Activated CD8-positive, alpha-beta T cell treated with anti-CD3 and anti-CD28 coated beads, Interleukin-2, amount 10 ng/mL, durations not matched to agents 7 days and 5 days (primary cell): ENCODE data around the gene WDR90. TPM values are rescaled to one million over a fixed set of nuclear protein-coding genes. Genes with fewer than 3 reads are reported as not detected.

Source experiments
- ATAC-seq: fragments of 150-1000 bp; cut with Tn5 transposase; one replicate; pipeline ENCODE4 v1.10.0; 2021; ENCODE audit warnings: moderate library complexity
- CTCF ChIA-PET: fragments of 350-600 bp; sonication (Branson Sonifier 250); formaldehyde crosslinking; loops from one replicate; lab custom pipeline; 2021; ENCODE audit warnings: antibody characterized with exemption; lab: Charles Lee
- POLR2A ChIA-PET: fragments of 350-600 bp; sonication (Branson Sonifier 250); formaldehyde crosslinking; loops from one replicate; lab custom pipeline; 2021; ENCODE audit warnings: antibody characterized with exemption; lab: Charles Lee
- DNase-seq: peaks from one replicate; pipeline ENCODE4 v3.0.0-alpha.2; 2020
- H3K27ac Mint-ChIP-seq: one replicate; pipeline ENCODE4 v1.8.0; 2021; ENCODE audit warnings: mild to moderate bottlenecking, mixed read lengths
- H3K27me3 Mint-ChIP-seq: one replicate; pipeline ENCODE4 v1.8.0; 2021; ENCODE audit warnings: low read depth, mixed read lengths
- H3K36me3 Mint-ChIP-seq: one replicate; pipeline ENCODE4 v1.8.0; 2021; ENCODE audit warnings: low read depth, mixed read lengths
- H3K4me1 Mint-ChIP-seq: one replicate; pipeline ENCODE4 v1.8.0; 2021; ENCODE audit warnings: low read depth, mixed read lengths
- H3K4me3 Mint-ChIP-seq: one replicate; pipeline ENCODE4 v1.8.0; 2021; ENCODE audit warnings: mild to moderate bottlenecking, mixed read lengths
- H3K9me3 Mint-ChIP-seq: one replicate; pipeline ENCODE4 v1.8.0; 2022; ENCODE audit warnings: mixed read lengths; ENCODE audit not compliant: insufficient read depth
- total RNA-seq, 2 experiments: library from RNA; stranded (reverse); gene quantifications; one replicate each; pipeline ENCODE4 v1.2.3, GENCODE V29; 2021

The WDR90 gene
- total RNA-seq, 2 experiments from 2014 or later = 96.8 to 106 TPM

DNA sequence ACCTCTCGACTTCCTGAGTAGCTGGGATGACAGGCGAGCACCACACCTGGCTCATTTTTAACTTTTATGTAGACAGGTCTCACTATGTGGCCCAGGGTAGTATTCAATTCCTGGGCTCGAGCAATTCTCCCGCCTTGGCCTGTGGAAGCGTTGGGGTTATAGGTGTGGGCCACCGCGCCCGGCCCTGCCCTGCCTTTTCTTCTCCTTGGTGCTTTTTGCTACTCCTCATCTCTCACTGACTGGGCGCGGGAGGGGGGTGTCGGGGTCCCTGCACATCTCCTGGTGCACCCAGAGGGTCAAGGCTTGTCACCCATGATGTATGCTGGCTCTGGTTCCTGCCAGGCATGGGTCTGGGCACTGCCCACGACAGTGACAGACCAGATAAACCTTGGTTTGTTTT lies 4.6 kb upstream of the WDR90 start:
- H3K36me3 Mint-ChIP-seq = peaks cover 11% of the 10 kb centered on the region
- no peak overlapping the region for H3K27ac Mint-ChIP-seq
- no peak overlapping the region for H3K4me3 Mint-ChIP-seq
- ChIA-PET CTCF (no interaction called here), POLR2A (no interaction called here)
- no peak for ATAC-seq
- H3K27me3 Mint-ChIP-seq = no peaks in the 10 kb centered on the region
- peaks cover 20% of the 10 kb centered on the region for H3K4me1 Mint-ChIP-seq
- DNase-seq = no peak
- no peaks in the 10 kb centered on the region for H3K9me3 Mint-ChIP-seq

DNA sequence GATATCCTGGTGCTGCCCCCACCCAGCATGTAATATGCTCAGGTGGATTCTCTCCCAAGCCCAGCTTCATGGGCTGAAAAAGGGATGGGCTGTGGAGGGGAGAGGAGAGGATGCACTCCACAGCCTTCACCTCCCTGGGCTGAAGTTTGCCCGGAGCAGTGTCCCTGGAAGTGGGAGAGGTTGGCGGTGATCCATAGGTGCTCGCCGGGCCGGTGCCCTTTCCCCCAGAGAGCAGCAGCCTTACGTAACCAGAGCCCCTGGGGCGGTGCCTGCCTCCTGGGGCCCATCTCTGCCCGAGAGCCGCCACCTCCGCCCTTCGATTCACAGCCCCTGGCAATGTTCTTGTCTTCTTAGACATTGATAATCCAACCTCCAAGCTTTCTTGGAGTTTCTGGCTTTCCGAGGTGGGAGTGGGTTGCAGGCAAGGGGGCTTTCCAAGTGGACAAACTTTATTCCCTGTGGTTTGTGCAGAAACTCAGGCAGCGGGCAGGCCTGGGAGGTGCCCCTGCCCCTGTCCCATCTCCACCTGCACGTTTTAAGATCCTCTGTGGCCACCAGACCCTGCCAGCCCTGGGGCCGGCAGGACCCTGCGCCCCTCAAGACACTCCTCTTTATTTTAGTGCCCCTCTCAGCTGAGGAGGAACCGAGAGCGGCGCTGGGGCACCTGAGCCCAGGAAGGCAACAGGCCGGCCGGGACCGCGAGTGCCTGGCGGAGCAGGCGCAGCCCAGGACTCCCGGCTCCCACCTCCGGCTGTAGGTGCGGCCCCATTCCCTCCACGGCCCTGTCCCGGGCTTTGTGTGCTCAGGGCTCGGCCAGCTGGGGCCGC lies 3.1 kb upstream of the WDR90 start:
- H3K4me3 Mint-ChIP-seq = no peak overlapping the region
- no peak overlapping the region for H3K27ac Mint-ChIP-seq
- H3K36me3 Mint-ChIP-seq = peaks cover 11% of the 10 kb centered on the region
- ChIA-PET CTCF (no interaction called here), POLR2A (no interaction called here)
- H3K9me3 Mint-ChIP-seq = no peaks in the 10 kb centered on the region
- H3K4me1 Mint-ChIP-seq = peaks cover 27% of the 10 kb centered on the region
- ATAC-seq (no peak), DNase-seq (no peak)
- H3K27me3 Mint-ChIP-seq = no peaks in the 10 kb centered on the region

DNA sequence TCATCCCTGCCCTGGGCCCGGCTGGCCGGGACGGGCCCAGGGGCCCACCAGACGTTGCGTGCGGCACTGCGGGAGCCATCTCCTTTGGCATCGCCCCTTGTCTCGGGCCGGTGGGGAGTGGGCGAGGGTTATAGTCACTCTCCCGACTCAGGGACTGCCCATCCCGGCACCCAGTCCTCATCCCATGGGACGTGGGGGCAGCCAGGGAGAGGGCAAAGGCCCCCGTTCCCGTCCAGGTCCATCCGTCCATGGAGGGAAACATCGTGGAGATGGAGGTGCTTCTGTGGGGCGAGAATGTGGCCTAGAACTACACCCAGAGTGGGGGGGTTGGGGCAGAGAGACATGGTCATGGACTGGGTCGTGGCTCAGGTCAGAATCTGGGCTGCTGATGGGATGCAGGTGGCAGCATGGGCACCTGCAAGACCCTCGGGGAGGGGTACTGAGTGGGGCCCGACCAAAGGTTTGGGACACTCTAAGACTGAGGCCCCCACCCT lies 2.4 kb upstream of the WDR90 start:
- no peak for DNase-seq
- ATAC-seq = no peak
- Mint-ChIP-seq H3K4me1 (peaks cover 27% of the 10 kb centered on the region), H3K4me3 (no peak overlapping the region), H3K9me3 (no peaks in the 10 kb centered on the region), H3K36me3 (peaks cover 11% of the 10 kb centered on the region), H3K27ac (no peak overlapping the region), H3K27me3 (no peaks in the 10 kb centered on the region)
- ChIA-PET POLR2A (no interaction called here), CTCF (no interaction called here)

DNA sequence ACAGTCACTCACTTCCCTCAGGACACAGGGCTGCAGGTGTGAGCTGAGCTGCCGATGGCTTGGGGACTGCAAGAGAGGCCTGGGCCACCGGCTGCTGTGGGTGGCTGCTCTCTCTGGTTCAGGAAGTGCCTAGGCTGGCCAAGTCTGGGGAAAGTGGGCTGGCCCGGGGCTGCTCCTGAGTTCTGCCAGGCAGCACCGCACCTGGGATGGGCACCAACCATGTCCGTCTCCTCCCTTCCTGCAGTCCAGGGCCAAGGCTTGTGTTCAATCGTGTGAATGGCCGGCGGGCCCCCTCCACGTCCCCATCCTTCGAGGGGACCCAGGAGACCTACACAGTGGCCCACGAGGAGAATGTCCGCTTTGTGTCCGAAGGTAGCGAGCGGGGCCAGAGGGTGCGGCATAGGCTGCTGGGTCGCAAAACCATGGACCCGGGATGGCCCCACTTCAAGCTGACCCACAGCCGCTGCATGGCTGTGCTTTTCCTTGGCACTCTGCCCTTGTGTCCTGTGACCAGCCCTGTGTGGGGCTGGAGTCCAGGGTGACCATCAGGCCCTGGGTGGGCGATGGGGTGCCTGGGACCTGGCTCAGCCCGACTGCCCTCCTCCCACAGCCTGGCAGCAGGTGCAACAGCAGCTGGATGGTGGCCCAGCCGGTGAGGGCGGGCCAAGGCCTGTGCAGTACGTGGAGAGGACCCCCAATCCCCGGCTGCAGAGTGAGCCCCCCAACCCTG lies 1.8 kb upstream of the WDR90 start:
- peaks cover 11% of the 10 kb centered on the region for H3K36me3 Mint-ChIP-seq
- POLR2A ChIA-PET = interaction anchor here (0.6 kb wide), 1 partner anchor 46 kb away, joined by 3 read pairs; no protein-coding TSS in a partner anchor
- ATAC-seq (no peak), DNase-seq (no peak)
- H3K9me3 Mint-ChIP-seq = no peaks in the 10 kb centered on the region
- H3K27ac Mint-ChIP-seq = no peak overlapping the region
- H3K4me3 Mint-ChIP-seq = no peak overlapping the region
- peaks cover 27% of the 10 kb centered on the region for H3K4me1 Mint-ChIP-seq
- CTCF ChIA-PET = interaction anchor here (1.4 to 2.6 kb wide), 2 partner anchors 10 to 21 kb away, joined by 5 to 16 read pairs; partner anchors contain the start of genes METTL26 and RHOT2
- no peaks in the 10 kb centered on the region for H3K27me3 Mint-ChIP-seq

DNA sequence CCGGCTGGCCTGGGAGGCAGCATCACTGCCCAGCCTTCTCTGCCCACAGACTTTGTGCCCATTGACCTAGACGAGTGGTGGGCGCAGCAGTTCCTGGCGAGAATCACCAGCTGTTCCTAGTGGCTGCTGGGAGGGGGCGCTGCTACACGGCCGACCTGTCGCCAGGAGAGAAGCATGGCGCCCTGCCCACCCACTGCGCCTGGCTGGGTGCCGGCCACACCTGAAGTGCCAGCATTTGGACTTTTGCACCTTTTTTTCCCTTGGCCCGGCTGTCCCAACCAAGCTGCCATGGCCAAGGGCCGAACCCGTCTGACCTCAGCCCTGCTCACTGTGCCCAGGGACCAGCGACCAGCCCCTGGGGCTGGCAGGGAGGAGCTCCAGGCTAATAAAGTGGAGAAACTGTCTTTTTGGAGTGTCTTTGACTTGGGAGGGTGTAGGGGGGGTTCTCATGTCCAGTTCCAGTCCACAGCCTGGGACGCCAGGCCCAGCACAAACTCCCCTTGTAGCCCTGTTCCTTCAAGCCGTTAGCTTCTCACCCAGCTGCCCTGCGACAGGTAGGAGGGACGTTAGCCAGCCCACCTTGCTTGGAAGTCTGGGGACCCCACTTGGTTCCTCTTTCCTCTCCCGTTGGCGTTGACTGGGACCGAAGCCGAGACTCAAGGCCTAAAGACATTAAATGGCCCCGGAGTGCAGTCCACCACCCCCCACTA lies 939 bp upstream of the WDR90 start:
- DNase-seq = peak; percentile 54
- H3K36me3 Mint-ChIP-seq = peaks cover 11% of the 10 kb centered on the region
- peak overlapping the region; percentile 78 for H3K27ac Mint-ChIP-seq
- CTCF ChIA-PET = interaction anchor here (1.4 to 2.6 kb wide), 2 partner anchors 11 to 20 kb away, joined by 5 to 16 read pairs; partner anchors contain the start of genes METTL26 and RHOT2
- peak overlapping the region; percentile 78 for H3K4me3 Mint-ChIP-seq
- POLR2A ChIA-PET = no interaction called here
- H3K4me1 Mint-ChIP-seq = peaks cover 19% of the 10 kb centered on the region
- H3K9me3 Mint-ChIP-seq = no peaks in the 10 kb centered on the region
- H3K27me3 Mint-ChIP-seq = no peaks in the 10 kb centered on the region
- ATAC-seq = no peak

DNA sequence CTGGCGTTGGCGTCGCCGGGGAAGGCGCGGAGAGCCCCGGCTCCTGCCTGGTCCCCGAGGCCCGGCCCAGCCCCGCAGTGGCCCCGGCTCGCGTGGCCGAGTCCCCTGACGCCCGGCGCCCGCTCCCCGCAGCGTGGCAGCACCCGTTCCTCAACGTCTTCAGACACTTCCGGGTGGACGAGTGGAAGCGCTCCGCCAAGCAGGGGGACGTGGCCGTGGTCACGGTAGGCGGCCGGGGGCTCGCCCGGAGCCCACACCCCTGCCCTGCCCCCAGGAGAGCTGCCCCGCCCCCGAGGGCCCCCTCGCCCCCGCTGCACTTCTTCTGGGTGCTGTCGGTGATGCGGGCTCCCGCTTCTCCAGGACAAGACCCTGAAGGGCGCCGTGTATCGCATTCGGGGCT lies 466 bp downstream of the WDR90 start:
- CTCF ChIA-PET = interaction anchor here (1.0 to 2.6 kb wide), 3 partner anchors 13 to 18 kb away, joined by 3 to 16 read pairs (median 4); partner anchors contain the start of genes METTL26 and RHOT2
- peaks cover 4% of the 10 kb centered on the region for H3K36me3 Mint-ChIP-seq
- no peaks in the 10 kb centered on the region for H3K9me3 Mint-ChIP-seq

DNA sequence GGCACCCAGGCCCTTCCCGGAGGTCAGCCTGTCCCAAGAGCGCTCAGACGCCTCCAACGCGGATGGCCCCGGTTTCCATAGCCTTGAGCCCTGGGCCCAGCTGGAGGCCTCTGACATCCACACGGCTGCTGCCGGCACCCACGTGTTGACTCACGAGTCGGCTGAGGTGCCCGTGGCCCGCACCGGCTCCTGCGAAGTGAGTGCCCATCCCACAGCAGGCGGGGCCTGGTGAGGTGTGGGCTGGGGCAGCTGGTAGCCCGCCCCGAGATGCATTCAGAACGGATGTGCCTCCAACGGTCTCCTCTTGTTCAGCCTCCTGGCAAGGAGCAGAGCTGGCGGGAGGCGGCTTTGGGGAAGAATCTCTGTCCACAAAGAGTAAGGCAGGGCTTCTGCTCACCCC lies 2.7 kb downstream of the WDR90 start:
- no peak for ATAC-seq
- POLR2A ChIA-PET = interaction anchor here (0.7 kb wide), 1 partner anchor 8 kb away, joined by 3 read pairs; no protein-coding TSS in a partner anchor
- H3K4me3 Mint-ChIP-seq = no peak overlapping the region

More for the DNA sequence above, 466 bp downstream of the WDR90 start:
- DNase-seq (peak; percentile 44), ATAC-seq (peak; percentile 50)
- Mint-ChIP-seq H3K4me3 (peak overlapping the region; percentile 74), H3K4me1 (peaks cover 15% of the 10 kb centered on the region), H3K27ac (peak overlapping the region; percentile 67), H3K27me3 (no peaks in the 10 kb centered on the region)
- POLR2A ChIA-PET = interaction anchor here (0.6 to 1.1 kb wide), 3 partner anchors 10 to 19 kb away, joined by 3 read pairs; partner anchors contain the start of gene RHOT2

DNA sequence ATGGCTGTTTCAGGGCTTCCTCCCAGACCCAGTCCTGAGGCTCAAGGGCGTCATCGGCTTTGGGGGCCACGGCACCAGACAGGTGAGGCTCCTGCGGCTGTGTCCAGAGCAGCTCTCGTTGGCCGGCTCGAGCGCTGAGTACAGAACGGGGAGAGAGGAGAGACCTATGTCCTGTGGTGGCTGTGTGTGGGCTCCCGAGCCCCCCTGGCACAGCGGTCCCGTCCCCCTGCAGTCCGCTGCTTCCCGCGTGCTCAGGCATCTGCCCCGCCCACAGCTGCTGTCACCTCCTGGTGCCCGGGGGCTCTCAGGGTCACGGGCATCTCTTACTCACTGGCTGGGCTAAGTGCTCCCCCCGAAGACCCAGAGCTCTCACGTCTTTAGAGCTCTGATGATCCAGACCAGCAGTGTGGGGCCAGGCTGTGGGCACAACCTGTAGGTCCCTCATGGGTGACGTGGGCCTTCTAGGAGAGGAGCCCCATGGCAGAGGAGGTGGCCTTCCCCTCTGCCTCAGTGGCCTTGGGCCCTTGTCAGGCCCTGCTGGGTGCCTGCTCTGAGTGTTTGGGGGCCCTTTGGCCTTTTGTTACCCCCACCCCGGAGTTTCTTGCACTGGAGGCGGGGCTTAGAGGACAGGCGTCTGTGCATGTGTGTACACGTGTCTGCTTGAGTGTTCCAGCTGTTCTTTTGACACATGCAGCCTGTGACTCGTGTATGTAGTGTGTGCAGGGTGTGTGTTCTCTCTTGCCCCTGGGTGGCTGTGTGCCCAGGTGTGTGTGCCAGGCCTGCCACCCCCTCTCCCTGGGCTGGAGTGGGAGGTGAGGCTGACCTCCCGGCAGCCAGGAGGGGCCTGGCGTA lies 3.5 kb downstream of the WDR90 start:
- peaks cover 2% of the 10 kb centered on the region for H3K36me3 Mint-ChIP-seq
- H3K4me1 Mint-ChIP-seq = peaks cover 13% of the 10 kb centered on the region
- ATAC-seq = no peak
- no peaks in the 10 kb centered on the region for H3K9me3 Mint-ChIP-seq
- H3K27me3 Mint-ChIP-seq = no peaks in the 10 kb centered on the region
- DNase-seq = no peak
- H3K27ac Mint-ChIP-seq = no peak overlapping the region
- no peak overlapping the region for H3K4me3 Mint-ChIP-seq
- POLR2A ChIA-PET = interaction anchor here (0.7 kb wide), 1 partner anchor 7 kb away, joined by 3 read pairs; no protein-coding TSS in a partner anchor
- CTCF ChIA-PET = no interaction called here

More for the DNA sequence above, 2.7 kb downstream of the WDR90 start:
- Mint-ChIP-seq H3K27me3 (no peaks in the 10 kb centered on the region), H3K4me1 (peaks cover 15% of the 10 kb centered on the region), H3K27ac (no peak overlapping the region), H3K36me3 (peaks cover 2% of the 10 kb centered on the region), H3K9me3 (no peaks in the 10 kb centered on the region)
- no peak for DNase-seq
- CTCF ChIA-PET = interaction anchor here (1.2 to 1.5 kb wide), 2 partner anchors 9 to 16 kb away, joined by 4 read pairs; partner anchors contain the start of gene RHOT2

DNA sequence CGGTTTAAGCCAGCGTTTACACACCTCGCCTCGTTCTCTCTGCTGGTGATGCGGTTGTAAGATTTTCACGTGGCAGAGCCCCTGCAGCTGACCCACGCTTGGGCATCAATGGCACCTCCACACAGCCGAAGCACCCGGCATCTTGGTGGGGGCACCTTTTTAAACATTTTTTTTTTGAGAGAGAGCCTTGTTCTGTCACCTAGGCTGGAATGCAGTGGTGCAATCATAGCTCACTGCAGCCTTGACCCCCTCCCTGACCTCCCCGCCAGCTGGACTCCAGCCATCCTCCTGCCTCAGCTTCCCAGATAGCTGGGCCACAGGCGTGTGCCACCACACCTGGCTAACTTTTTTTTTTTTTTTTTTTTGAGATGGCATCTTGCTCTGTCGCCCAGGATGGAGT lies 4.9 kb downstream of the WDR90 start:
- no peak overlapping the region for H3K4me3 Mint-ChIP-seq
- no peak overlapping the region for H3K27ac Mint-ChIP-seq
- H3K9me3 Mint-ChIP-seq = no peaks in the 10 kb centered on the region
- no peaks in the 10 kb centered on the region for H3K27me3 Mint-ChIP-seq
- ChIA-PET POLR2A (interaction anchor here (0.6 to 1.6 kb wide), 2 partner anchors 11 to 12 kb away, joined by 3 to 5 read pairs; partner anchors contain the start of gene MCRIP2), CTCF (no interaction called here)
- ATAC-seq = no peak
- peaks cover 2% of the 10 kb centered on the region for H3K36me3 Mint-ChIP-seq
- DNase-seq = no peak
- H3K4me1 Mint-ChIP-seq = peaks cover 6% of the 10 kb centered on the region

DNA sequence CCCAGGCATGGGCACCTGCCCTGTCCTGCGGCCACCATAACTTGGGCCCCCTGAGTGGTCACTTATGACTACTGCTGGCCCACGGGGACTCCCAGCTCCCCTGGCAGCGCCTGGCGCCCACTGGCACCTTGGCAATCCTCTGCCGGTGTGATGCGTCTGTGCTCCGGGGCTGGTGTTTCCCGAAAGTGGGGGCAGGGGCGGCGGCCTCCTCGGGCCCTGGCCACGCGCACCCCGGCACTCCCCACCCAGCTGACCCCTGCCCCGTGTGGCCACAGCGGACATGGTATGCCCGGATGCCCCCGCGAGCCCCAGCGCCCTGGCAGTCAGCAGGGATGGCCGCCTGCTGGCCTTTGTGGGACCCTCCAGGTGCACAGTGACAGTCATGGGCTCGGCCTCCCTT lies 8.3 kb downstream of the WDR90 start:
- Mint-ChIP-seq H3K27me3 (no peaks in the 10 kb centered on the region), H3K27ac (no peak overlapping the region), H3K36me3 (peaks cover 5% of the 10 kb centered on the region), H3K4me3 (no peak overlapping the region), H3K4me1 (peaks cover 5% of the 10 kb centered on the region), H3K9me3 (no peaks in the 10 kb centered on the region)
- ChIA-PET CTCF (no interaction called here), POLR2A (no interaction called here)
- DNase-seq (no peak), ATAC-seq (no peak)
